Measurements from ENCODE around the gene FLNA. TPM values are rescaled to one million over a fixed set of nuclear protein-coding genes. Genes with fewer than 3 reads are reported as not detected.

The FLNA gene
- total RNA-seq, 1 donor from 2014 or later, result 953 TPM

- no peak for DNase-seq (ENCODE audit: low read depth)
- no peak overlapping the region for H3K4me3 ChIP-seq (ENCODE audit: low read depth, low read length)
These were observed 6.7 kb downstream of the FLNA start for GRCh38 chrX:154367474-154368308.

GRCh38 chrX:154366666-154367055 lies 7.8 kb downstream of the FLNA start:
- H3K4me3 ChIP-seq (ENCODE audit: low read depth, low read length), result no peak overlapping the region
- no peak for TF ChIP-seq CTCF (conservative IDR thresholded peaks at IDR 0.05; ENCODE audit: low read depth, low read length)
- DNase-seq (ENCODE audit: low read depth), result no peak

More at GRCh38 chrX:154367474-154368308, 6.7 kb downstream of the FLNA start:
- no peak for TF ChIP-seq CTCF (conservative IDR thresholded peaks at IDR 0.05; ENCODE audit: low read depth, low read length)

GRCh38 chrX:154365997-154366665 lies 8.3 kb downstream of the FLNA start:
- TF ChIP-seq CTCF (conservative IDR thresholded peaks at IDR 0.05; ENCODE audit: low read depth, low read length), result no peak
- DNase-seq (ENCODE audit: low read depth), result no peak
- no peak overlapping the region for H3K4me3 ChIP-seq (ENCODE audit: low read depth, low read length)

- no peak for DNase-seq (ENCODE audit: low read depth)
- no peak for TF ChIP-seq CTCF (conservative IDR thresholded peaks at IDR 0.05; ENCODE audit: low read depth, low read length)
- H3K4me3 ChIP-seq (ENCODE audit: low read depth, low read length), result no peak overlapping the region
These were observed 9.3 kb downstream of the FLNA start for GRCh38 chrX:154365052-154365600.

GRCh38 chrX:154363706-154364439 lies 10.6 kb downstream of the FLNA start:
- no peak for DNase-seq (ENCODE audit: low read depth)
- TF ChIP-seq CTCF (conservative IDR thresholded peaks at IDR 0.05; ENCODE audit: low read depth, low read length), result no peak
- no peak overlapping the region for H3K4me3 ChIP-seq (ENCODE audit: low read depth, low read length)

GRCh38 chrX:154362085-154362742 lies 12.2 kb downstream of the FLNA start:
- no peak for DNase-seq (ENCODE audit: low read depth)
- no peak overlapping the region for H3K4me3 ChIP-seq (ENCODE audit: low read depth, low read length)
- TF ChIP-seq CTCF (conservative IDR thresholded peaks at IDR 0.05; ENCODE audit: low read depth, low read length), result no peak
